ENCODE results near the gene VSIR.

VSIR gene

GRCh38 chr10:71746344-71747037, 26.8 kb downstream of the VSIR start:
- peak; percentile 59 to 68 for DNase-seq

GRCh38 chr10:71745664-71746250, 27.6 kb downstream of the VSIR start:
- no peak for DNase-seq

- no peak for DNase-seq
These were observed 28.2 kb downstream of the VSIR start for GRCh38 chr10:71744897-71745663.

GRCh38 chr10:71743866-71744265, 29.5 kb downstream of the VSIR start:
- DNase-seq, result no peak

GRCh38 chr10:71743089-71743838, 30.1 kb downstream of the VSIR start:
- no peak for DNase-seq

GRCh38 chr10:71742301-71743088, 30.8 kb downstream of the VSIR start:
- DNase-seq, result no peak

GRCh38 chr10:71741671-71742070, 31.6 kb downstream of the VSIR start:
- no peak for DNase-seq

GRCh38 chr10:71741029-71741428, 32.3 kb downstream of the VSIR start:
- DNase-seq, result no peak

- DNase-seq, result peak; percentile 44 to 46
These were observed 33.2 kb downstream of the VSIR start for GRCh38 chr10:71740069-71740653.

GRCh38 chr10:71739358-71739900, 33.9 kb downstream of the VSIR start:
- no peak for DNase-seq

GRCh38 chr10:71737834-71738197, 35.5 kb downstream of the VSIR start:
- no peak for DNase-seq

- DNase-seq, result no peak
These were observed 36.1 kb downstream of the VSIR start for GRCh38 chr10:71737001-71737833.

- no peak for DNase-seq
These were observed 36.8 kb downstream of the VSIR start for GRCh38 chr10:71736570-71736952.

- DNase-seq, result peak; percentile 26 to 49
These were observed 37.4 kb downstream of the VSIR start for GRCh38 chr10:71735709-71736569.

- DNase-seq, result no peak
These were observed 38.5 kb downstream of the VSIR start for GRCh38 chr10:71734797-71735196.

- no peak for DNase-seq
These were observed 41.5 kb downstream of the VSIR start for GRCh38 chr10:71731791-71732190.

GRCh38 chr10:71729161-71729636, 44.1 kb downstream of the VSIR start:
- DNase-seq, result peak; percentile 76 to 85

- DNase-seq, result peak; percentile 92 to 95
These were observed 45.3 kb downstream of the VSIR start for GRCh38 chr10:71727738-71728737.

Data from Kasumi-1 (cell line).